OCI-LY3 (cell line): ENCODE results near the gene HDAC7.

Source experiments
- EZH2phosphoT487 ChIP-seq: fragments of 200-600 bp; shearing (Covaris generic); IDR thresholded peaks from 2 replicates; pipeline ENCODE4 v1.6.1; 2018; ENCODE audit warnings: antibody characterized with exemption, mixed run types, low read depth
- TF ChIP-seq, protein P1 (sequence below): fragments of 200-600, 300-600 bp; sonication (generic); IDR thresholded peaks from 2 replicates; pipeline ENCODE4 v1.5.1; 2014; ENCODE audit warnings: antibody characterized with exemption, low read length, low read depth

- TF ChIP-seq, protein P1, sequence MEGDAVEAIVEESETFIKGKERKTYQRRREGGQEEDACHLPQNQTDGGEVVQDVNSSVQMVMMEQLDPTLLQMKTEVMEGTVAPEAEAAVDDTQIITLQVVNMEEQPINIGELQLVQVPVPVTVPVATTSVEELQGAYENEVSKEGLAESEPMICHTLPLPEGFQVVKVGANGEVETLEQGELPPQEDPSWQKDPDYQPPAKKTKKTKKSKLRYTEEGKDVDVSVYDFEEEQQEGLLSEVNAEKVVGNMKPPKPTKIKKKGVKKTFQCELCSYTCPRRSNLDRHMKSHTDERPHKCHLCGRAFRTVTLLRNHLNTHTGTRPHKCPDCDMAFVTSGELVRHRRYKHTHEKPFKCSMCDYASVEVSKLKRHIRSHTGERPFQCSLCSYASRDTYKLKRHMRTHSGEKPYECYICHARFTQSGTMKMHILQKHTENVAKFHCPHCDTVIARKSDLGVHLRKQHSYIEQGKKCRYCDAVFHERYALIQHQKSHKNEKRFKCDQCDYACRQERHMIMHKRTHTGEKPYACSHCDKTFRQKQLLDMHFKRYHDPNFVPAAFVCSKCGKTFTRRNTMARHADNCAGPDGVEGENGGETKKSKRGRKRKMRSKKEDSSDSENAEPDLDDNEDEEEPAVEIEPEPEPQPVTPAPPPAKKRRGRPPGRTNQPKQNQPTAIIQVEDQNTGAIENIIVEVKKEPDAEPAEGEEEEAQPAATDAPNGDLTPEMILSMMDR: no peak
- no peak for TF ChIP-seq EZH2phosphoT487
These were observed 19.1 kb downstream of the HDAC7 start for GRCh38 chr12:47800582-47800981.
